Stomach (tissue), 9 donors: ENCODE measurements around the gene GRIP1. TPM values are rescaled to one million over a fixed set of nuclear protein-coding genes. Genes with fewer than 3 reads are reported as not detected.

ENCODE experiments used
- DNase-seq, 2 donors: peaks; one replicate each; pipeline versions ENCODE4 v3.0.0 to v3.0.0-alpha.2; 2013 to 2019
- H3K27ac ChIP-seq, 5 donors: fragments of 200-600 bp in 4 of 5; sonication (generic) in 4 of 5; one replicate each; pipeline ENCODE4 v1.5.1; 2013 to 2019; ENCODE audit warnings: mild to moderate bottlenecking in 1 of 5, moderate library complexity in 1 of 5
- H3K27me3 ChIP-seq, 3 donors: fragments of 200-600 bp; sonication (generic); one replicate each; pipeline ENCODE4 v1.5.1; 2017 to 2019; ENCODE audit warnings: mixed run types in 1 of 3
- H3K36me3 ChIP-seq, 4 donors: fragments of 200-600 bp; sonication (generic); 1 replicate in 3 of 4; 2 replicates in 1 of 4; pipeline ENCODE4 v1.5.1; 2016 to 2019
- H3K4me1 ChIP-seq, 4 donors: fragments of 200-600 bp; sonication (generic); one replicate each; pipeline ENCODE4 v1.5.1; 2016 to 2019
- H3K4me3 ChIP-seq, 4 donors: fragments of 200-600 bp; sonication (generic) in 3 of 4; one replicate each; pipeline ENCODE4 v1.5.1; 2016 to 2019; ENCODE audit warnings: mild to moderate bottlenecking in 1 of 4
- H3K9me3 ChIP-seq, 4 donors: fragments of 200-600 bp; sonication (generic); one replicate each; pipeline ENCODE4 v1.5.1; 2016 to 2019
- CTCF ChIP-seq, 7 experiments: fragments of 450-650 bp in 4 of 7; fragments of 200-600 bp in 3 of 7; sonication (generic) in 3 of 7; IDR thresholded peaks; one replicate each; pipeline ENCODE4 v1.5.1; 2016 to 2019; ENCODE audit warnings: antibody characterized with exemption in 7 of 7, control low read depth in 2 of 7, mild to moderate bottlenecking in 1 of 7
- EP300 ChIP-seq: sonication (generic); formaldehyde crosslinking; IDR thresholded peaks from one replicate; pipeline ENCODE4 v1.6.1; 2017; ENCODE audit warnings: antibody characterized with exemption
- POLR2A ChIP-seq, 4 donors: fragments of 450-650 bp; IDR thresholded peaks; one replicate each; pipeline ENCODE4 v1.6.1; 2016; ENCODE audit warnings: antibody characterized with exemption in 4 of 4, control low read depth in 2 of 4, mild to moderate bottlenecking in 1 of 4, moderate library complexity in 1 of 4
- POLR2AphosphoS5 ChIP-seq, 3 donors: sonication (generic); formaldehyde crosslinking; IDR thresholded peaks; one replicate each; pipeline ENCODE4 v1.6.1; 2016; ENCODE audit warnings: antibody characterized with exemption in 3 of 3
- WGBS, 5 donors: extraction: QIAGEN DNeasy Blood & Tissue Kit in 3 of 5; methylation state at CpG; one replicate each; pipeline versions ENCODE4 v1.1.5 to v1.1.7; 2013 to 2018; 5-methylcytosine and 5-hydroxymethylcytosine counted together
- intact Hi-C: fragments of 100-400 bp; cut with DNase I; formaldehyde crosslinking; loops from one replicate; pipeline ENCODE4 v1.15.1; 2023; ENCODE audit warnings: low total_unique reads
- polyA plus RNA-seq, 3 donors: library from polyadenylated mRNA; stranded (reverse); fragments of 200-250 nt; gene quantifications; one replicate each; pipeline ENCODE4 v1.2.3, GENCODE V29; 2013
- total RNA-seq, 5 donors: library from RNA; depleted of rRNA; stranded (reverse); fragments of >200 nt; gene quantifications; one replicate each; pipeline versions ENCODE4 v1.1.0 to v1.2.3, GENCODE V29; 2014 to 2016
- donor health status: healthy with polysubstance abuse.
- donor health status: Bipolar disorder and iron deficiency.
- donor health status: healthy.

GRIP1 gene
- total and polyA plus RNA-seq, 8 donors: 0.31 to 8.8 (median 4.4) TPM; not detected in 1

- TF ChIP-seq CTCF (IDR thresholded peaks at IDR 0.05) (no peak), POLR2A (IDR thresholded peaks at IDR 0.05) (no peak), POLR2AphosphoS5 (IDR thresholded peaks at IDR 0.05) (no peak), EP300 (no peak)
Measured at GRCh38 chr12:66337381-66338010, 341.4 kb downstream of the GRIP1 start.

GRCh38 chr12:66335746-66336145, 343.1 kb downstream of the GRIP1 start:
- TF ChIP-seq EP300 (no peak), CTCF (IDR thresholded peaks at IDR 0.05) (no peak)
- intact Hi-C loops: no loop called here
- Histone ChIP-seq H3K4me3 (no peak overlapping the region), H3K4me1 (no peaks in the 10 kb centered on the region), H3K27me3 (no peaks in the 10 kb centered on the region), H3K27ac (no peak overlapping the region), H3K36me3 (peaks cover 5 to 72% (median 58%) of the 10 kb centered on the region in 4 donors), H3K9me3 (peaks cover 0 to 8% (median under 1%) of the 10 kb centered on the region in 4 donors)
- no peak for DNase-seq
- WGBS, 5 donors: 86 to 96% (median 92%) methylated on average over 2 of the region's 2 CpGs

More at GRCh38 chr12:66337381-66338010, 341.4 kb downstream of the GRIP1 start:
- peaks cover 5 to 67% (median 57%) of the 10 kb centered on the region in 4 donors for H3K36me3 ChIP-seq
- H3K9me3 ChIP-seq: peaks cover 3 to 26% (median 11%) of the 10 kb centered on the region in 4 donors
- H3K4me1 ChIP-seq: no peaks in the 10 kb centered on the region
- intact Hi-C loops: no loop called here
- no peaks in the 10 kb centered on the region for H3K27me3 ChIP-seq
- no peak overlapping the region for H3K27ac ChIP-seq
- DNase-seq: no peak
- WGBS, 5 donors: 94 to 98% (median 96%) methylated on average over 2 of the region's 2 CpGs
- no peak overlapping the region for H3K4me3 ChIP-seq

- H3K9me3 ChIP-seq: no peaks in the 10 kb centered on the region
- H3K4me1 ChIP-seq: no peaks in the 10 kb centered on the region
- no peak for TF ChIP-seq POLR2AphosphoS5 (IDR thresholded peaks at IDR 0.05)
- TF ChIP-seq CTCF (IDR thresholded peaks at IDR 0.05): no peak
- TF ChIP-seq EP300: no peak
- TF ChIP-seq POLR2A (IDR thresholded peaks at IDR 0.05): no peak
- peaks cover 0 to 34% (median 26%) of the 10 kb centered on the region in 4 donors for H3K36me3 ChIP-seq
- WGBS, 5 donors: 86 to 100% (median 94%) methylated on average over 1 of the region's 1 CpG
- intact Hi-C loops: no loop called here
- no peak for DNase-seq
- no peaks in the 10 kb centered on the region for H3K27me3 ChIP-seq
- H3K27ac ChIP-seq: no peak overlapping the region
- no peak overlapping the region for H3K4me3 ChIP-seq
Measured at GRCh38 chr12:66331814-66332213, 347.1 kb downstream of the GRIP1 start.

- no peaks in the 10 kb centered on the region for H3K9me3 ChIP-seq
- no peak for TF ChIP-seq POLR2A (IDR thresholded peaks at IDR 0.05)
- intact Hi-C loops: no loop called here
- H3K4me1 ChIP-seq: no peaks in the 10 kb centered on the region
- peaks cover 0 to 34% (median 28%) of the 10 kb centered on the region in 4 donors for H3K36me3 ChIP-seq
- no peak overlapping the region for H3K27ac ChIP-seq
- no peaks in the 10 kb centered on the region for H3K27me3 ChIP-seq
- DNase-seq: no peak
- H3K4me3 ChIP-seq: no peak overlapping the region
- 84 to 96% (median 93%) methylated on average over 13 of the region's 13 CpGs for WGBS, 5 donors
Measured at GRCh38 chr12:66331016-66331415, 347.9 kb downstream of the GRIP1 start.

- TF ChIP-seq EP300 (no peak), CTCF (IDR thresholded peaks at IDR 0.05) (no peak), POLR2AphosphoS5 (IDR thresholded peaks at IDR 0.05) (no peak), POLR2A (IDR thresholded peaks at IDR 0.05) (no peak)
- Histone ChIP-seq H3K4me1 (no peaks in the 10 kb centered on the region), H3K27me3 (no peaks in the 10 kb centered on the region), H3K36me3 (peaks cover 0 to 45% (median 37%) of the 10 kb centered on the region in 4 donors), H3K27ac (no peak overlapping the region), H3K9me3 (no peaks in the 10 kb centered on the region), H3K4me3 (no peak overlapping the region)
- WGBS, 5 donors: 87 to 91% (median 90%) methylated on average over 5 of the region's 5 CpGs
- DNase-seq: no peak
- intact Hi-C loops: no loop called here
Measured at GRCh38 chr12:66329941-66330340, 348.9 kb downstream of the GRIP1 start.
